H1 (cell line): Measurements from ENCODE around the gene VPS26B. TPM values are rescaled to one million over a fixed set of nuclear protein-coding genes. Genes with fewer than 3 reads are reported as not detected.
A peak's percentile ranks its signal among the peaks of the same experiment; 100 is the strongest.

ENCODE experiments used
- CEBPB ChIP-seq: IDR thresholded peaks from 2 replicates; pipeline ENCODE4 v1.6.1; 2012; ENCODE audit warnings: low read depth, low read length
- CREB1 ChIP-seq: IDR thresholded peaks from 2 replicates; pipeline ENCODE4 v1.6.1; 2012; ENCODE audit warnings: inconsistent platforms
- EZH2 ChIP-seq: fragments of 200-600 bp; sonication (generic); IDR thresholded peaks from 2 replicates; pipeline ENCODE4 v1.7.1; 2012; ENCODE audit warnings: low read depth, mild to moderate bottlenecking, moderate library complexity, low read length, inconsistent platforms; ENCODE audit not compliant: severe bottlenecking
- MAFK ChIP-seq: IDR thresholded peaks from 2 replicates; pipeline ENCODE4 v1.6.1; 2012; ENCODE audit warnings: low read depth, mild to moderate bottlenecking, improper control_type of control experiment, low read length
- MAX ChIP-seq: IDR thresholded peaks from 2 replicates; pipeline ENCODE4 v1.6.1; 2012; ENCODE audit warnings: inconsistent platforms
- PHF8 ChIP-seq: fragments of 200-600 bp; sonication (generic); conservative IDR thresholded peaks from 2 replicates; pipeline ENCODE4 v1.7.1; 2012; ENCODE audit warnings: low read depth, mild to moderate bottlenecking, inconsistent platforms, low read length, moderate library complexity
- SP2 ChIP-seq: IDR thresholded peaks from 2 replicates; pipeline ENCODE4 v1.6.1; 2012; ENCODE audit warnings: mild to moderate bottlenecking, low read length, inconsistent platforms
- TBP ChIP-seq: IDR thresholded peaks from 2 replicates; pipeline ENCODE4 v1.6.1; 2011; ENCODE audit warnings: low read depth, low read length, improper control_type of control experiment
- polyA plus RNA-seq, 7 experiments: library from polyadenylated mRNA; depleted of rRNA in 3 of 7; stranded (reverse) in 5 of 7; unstranded in 2 of 7; fragments of >200 nt in 5 of 7; fragments of 200-250 nt in 2 of 7; gene quantifications; 1 replicate in 5 of 7; 2 replicates in 1 of 7; 4 replicates in 1 of 7; pipeline versions ENCODE4 v1.2.1 to v1.2.3, GENCODE V29; 2011 to 2013; ENCODE audit warnings: missing spikeins in 2 of 7, mixed read lengths in 2 of 7
- total RNA-seq: library from RNA; stranded (reverse); fragmentation: NEBNext Ultra II Directional; extraction: Animal tissue kit (Norgen Biotek cat#: 25700); gene quantifications from 2 replicates; pipeline ENCODE4 v1.2.1, GENCODE V29; 2021
- TF ChIP-seq, protein P1 (sequence below): fragments of 300-600 bp; sonication (generic); IDR thresholded peaks from 2 replicates; pipeline ENCODE4 v1.7.1; 2012; ENCODE audit warnings: low read length, moderate library complexity, mild to moderate bottlenecking, inconsistent platforms; ENCODE audit not compliant: insufficient replicate concordance

VPS26B gene
- total and polyA plus RNA-seq, 2 of the 8 experiments (the other 6 are each of a cell fraction or from before 2014, with no cell fraction given), result 18.3 to 27.0 TPM

- TF ChIP-seq, protein P1, sequence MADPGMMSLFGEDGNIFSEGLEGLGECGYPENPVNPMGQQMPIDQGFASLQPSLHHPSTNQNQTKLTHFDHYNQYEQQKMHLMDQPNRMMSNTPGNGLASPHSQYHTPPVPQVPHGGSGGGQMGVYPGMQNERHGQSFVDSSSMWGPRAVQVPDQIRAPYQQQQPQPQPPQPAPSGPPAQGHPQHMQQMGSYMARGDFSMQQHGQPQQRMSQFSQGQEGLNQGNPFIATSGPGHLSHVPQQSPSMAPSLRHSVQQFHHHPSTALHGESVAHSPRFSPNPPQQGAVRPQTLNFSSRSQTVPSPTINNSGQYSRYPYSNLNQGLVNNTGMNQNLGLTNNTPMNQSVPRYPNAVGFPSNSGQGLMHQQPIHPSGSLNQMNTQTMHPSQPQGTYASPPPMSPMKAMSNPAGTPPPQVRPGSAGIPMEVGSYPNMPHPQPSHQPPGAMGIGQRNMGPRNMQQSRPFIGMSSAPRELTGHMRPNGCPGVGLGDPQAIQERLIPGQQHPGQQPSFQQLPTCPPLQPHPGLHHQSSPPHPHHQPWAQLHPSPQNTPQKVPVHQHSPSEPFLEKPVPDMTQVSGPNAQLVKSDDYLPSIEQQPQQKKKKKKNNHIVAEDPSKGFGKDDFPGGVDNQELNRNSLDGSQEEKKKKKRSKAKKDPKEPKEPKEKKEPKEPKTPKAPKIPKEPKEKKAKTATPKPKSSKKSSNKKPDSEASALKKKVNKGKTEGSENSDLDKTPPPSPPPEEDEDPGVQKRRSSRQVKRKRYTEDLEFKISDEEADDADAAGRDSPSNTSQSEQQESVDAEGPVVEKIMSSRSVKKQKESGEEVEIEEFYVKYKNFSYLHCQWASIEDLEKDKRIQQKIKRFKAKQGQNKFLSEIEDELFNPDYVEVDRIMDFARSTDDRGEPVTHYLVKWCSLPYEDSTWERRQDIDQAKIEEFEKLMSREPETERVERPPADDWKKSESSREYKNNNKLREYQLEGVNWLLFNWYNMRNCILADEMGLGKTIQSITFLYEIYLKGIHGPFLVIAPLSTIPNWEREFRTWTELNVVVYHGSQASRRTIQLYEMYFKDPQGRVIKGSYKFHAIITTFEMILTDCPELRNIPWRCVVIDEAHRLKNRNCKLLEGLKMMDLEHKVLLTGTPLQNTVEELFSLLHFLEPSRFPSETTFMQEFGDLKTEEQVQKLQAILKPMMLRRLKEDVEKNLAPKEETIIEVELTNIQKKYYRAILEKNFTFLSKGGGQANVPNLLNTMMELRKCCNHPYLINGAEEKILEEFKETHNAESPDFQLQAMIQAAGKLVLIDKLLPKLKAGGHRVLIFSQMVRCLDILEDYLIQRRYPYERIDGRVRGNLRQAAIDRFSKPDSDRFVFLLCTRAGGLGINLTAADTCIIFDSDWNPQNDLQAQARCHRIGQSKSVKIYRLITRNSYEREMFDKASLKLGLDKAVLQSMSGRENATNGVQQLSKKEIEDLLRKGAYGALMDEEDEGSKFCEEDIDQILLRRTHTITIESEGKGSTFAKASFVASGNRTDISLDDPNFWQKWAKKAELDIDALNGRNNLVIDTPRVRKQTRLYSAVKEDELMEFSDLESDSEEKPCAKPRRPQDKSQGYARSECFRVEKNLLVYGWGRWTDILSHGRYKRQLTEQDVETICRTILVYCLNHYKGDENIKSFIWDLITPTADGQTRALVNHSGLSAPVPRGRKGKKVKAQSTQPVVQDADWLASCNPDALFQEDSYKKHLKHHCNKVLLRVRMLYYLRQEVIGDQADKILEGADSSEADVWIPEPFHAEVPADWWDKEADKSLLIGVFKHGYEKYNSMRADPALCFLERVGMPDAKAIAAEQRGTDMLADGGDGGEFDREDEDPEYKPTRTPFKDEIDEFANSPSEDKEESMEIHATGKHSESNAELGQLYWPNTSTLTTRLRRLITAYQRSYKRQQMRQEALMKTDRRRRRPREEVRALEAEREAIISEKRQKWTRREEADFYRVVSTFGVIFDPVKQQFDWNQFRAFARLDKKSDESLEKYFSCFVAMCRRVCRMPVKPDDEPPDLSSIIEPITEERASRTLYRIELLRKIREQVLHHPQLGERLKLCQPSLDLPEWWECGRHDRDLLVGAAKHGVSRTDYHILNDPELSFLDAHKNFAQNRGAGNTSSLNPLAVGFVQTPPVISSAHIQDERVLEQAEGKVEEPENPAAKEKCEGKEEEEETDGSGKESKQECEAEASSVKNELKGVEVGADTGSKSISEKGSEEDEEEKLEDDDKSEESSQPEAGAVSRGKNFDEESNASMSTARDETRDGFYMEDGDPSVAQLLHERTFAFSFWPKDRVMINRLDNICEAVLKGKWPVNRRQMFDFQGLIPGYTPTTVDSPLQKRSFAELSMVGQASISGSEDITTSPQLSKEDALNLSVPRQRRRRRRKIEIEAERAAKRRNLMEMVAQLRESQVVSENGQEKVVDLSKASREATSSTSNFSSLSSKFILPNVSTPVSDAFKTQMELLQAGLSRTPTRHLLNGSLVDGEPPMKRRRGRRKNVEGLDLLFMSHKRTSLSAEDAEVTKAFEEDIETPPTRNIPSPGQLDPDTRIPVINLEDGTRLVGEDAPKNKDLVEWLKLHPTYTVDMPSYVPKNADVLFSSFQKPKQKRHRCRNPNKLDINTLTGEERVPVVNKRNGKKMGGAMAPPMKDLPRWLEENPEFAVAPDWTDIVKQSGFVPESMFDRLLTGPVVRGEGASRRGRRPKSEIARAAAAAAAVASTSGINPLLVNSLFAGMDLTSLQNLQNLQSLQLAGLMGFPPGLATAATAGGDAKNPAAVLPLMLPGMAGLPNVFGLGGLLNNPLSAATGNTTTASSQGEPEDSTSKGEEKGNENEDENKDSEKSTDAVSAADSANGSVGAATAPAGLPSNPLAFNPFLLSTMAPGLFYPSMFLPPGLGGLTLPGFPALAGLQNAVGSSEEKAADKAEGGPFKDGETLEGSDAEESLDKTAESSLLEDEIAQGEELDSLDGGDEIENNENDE, result no peak
- TF ChIP-seq SP2 (no peak), CEBPB (peak; percentile 45), MAFK (no peak), PHF8 (no peak), MAX (no peak), EZH2 (no peak), CREB1 (peak; percentile 43; the same call in 1 of the 2 replicates), TBP (peak; percentile 30; the same call in 1 of the 2 replicates)
Observed at GRCh38 chr11:134272381-134273316, 48.2 kb downstream of the VPS26B start (continued).
